HG02938 (cell line): Measurements from ENCODE around the gene LSM10.

Source experiments
- ATAC-seq: cut with Tn5 transposase; IDR thresholded peaks from one replicate; pipeline ENCODE4 v1.9.1; 2021; ENCODE audit warnings: mild to moderate bottlenecking, moderate library complexity; ENCODE audit not compliant: unreplicated experiment

LSM10 gene

GRCh38 chr1:36385410-36386264, 12.1 kb downstream of the LSM10 start, which contains the start of gene STK40:
STK40 (minus strand) TSS chr1:36385924; CDS start chr1:36361332, 24,592 bp downstream.
- peak; percentile 92 for ATAC-seq

GRCh38 chr1:36384542-36385409, 12.9 kb downstream of the LSM10 start:
- no peak for ATAC-seq

- no peak for ATAC-seq
Measured at GRCh38 chr1:36383240-36383639, 14.5 kb downstream of the LSM10 start.

GRCh38 chr1:36382669-36383068, 15.0 kb downstream of the LSM10 start:
- no peak for ATAC-seq

GRCh38 chr1:36382231-36382630, 15.5 kb downstream of the LSM10 start:
- no peak for ATAC-seq

GRCh38 chr1:36381405-36381804, 16.3 kb downstream of the LSM10 start:
- no peak for ATAC-seq

GRCh38 chr1:36380782-36381181, 16.9 kb downstream of the LSM10 start:
- no peak for ATAC-seq

- no peak for ATAC-seq
Measured at GRCh38 chr1:36380143-36380619, 17.5 kb downstream of the LSM10 start.

GRCh38 chr1:36377791-36378492, 19.8 kb downstream of the LSM10 start:
- ATAC-seq, result no peak

GRCh38 chr1:36372617-36373016, 25.1 kb downstream of the LSM10 start:
- ATAC-seq, result no peak

- ATAC-seq, result peak; percentile 39
Measured at GRCh38 chr1:36369061-36369861, 28.4 kb downstream of the LSM10 start.

- no peak for ATAC-seq
Measured at GRCh38 chr1:36367798-36368197, 29.9 kb downstream of the LSM10 start.

- ATAC-seq, result no peak
Measured at GRCh38 chr1:36367066-36367465, 30.6 kb downstream of the LSM10 start.

GRCh38 chr1:36366091-36366661, 31.5 kb downstream of the LSM10 start:
- no peak for ATAC-seq

- ATAC-seq, result no peak
Measured at GRCh38 chr1:36365381-36365780, 32.3 kb downstream of the LSM10 start.

GRCh38 chr1:36359911-36360550, 37.7 kb downstream of the LSM10 start:
- no peak for ATAC-seq

GRCh38 chr1:36359383-36359782, 38.3 kb downstream of the LSM10 start:
- no peak for ATAC-seq

- no peak for ATAC-seq
Measured at GRCh38 chr1:36358514-36359084, 39.1 kb downstream of the LSM10 start.

- ATAC-seq, result no peak
Measured at GRCh38 chr1:36355811-36356210, 41.9 kb downstream of the LSM10 start.
